Measurements from ENCODE around the gene PPRC1.
A peak's percentile ranks its signal among the peaks of the same experiment; 100 is the strongest.

PPRC1 gene

DNA sequence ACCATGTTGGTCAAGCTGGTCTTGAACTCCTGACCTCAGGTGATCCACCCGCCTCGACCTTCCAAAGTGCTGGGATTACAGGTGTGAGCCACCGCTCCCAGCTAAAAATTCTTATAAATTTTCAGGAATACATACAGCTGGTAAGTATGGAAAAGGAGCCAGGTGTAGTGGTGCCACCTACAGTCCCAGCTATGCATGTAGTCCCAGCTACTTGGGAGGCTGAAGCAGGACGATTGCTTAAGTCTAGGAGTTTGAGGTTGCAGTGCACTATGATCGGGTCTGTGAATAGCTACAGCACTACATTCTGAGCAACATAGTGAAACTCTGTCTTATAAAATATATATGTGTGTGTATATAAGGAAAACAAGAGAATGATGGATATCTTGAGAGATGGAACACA is 31.7 kb upstream of the PPRC1 start:
- peak; percentile 19 for DNase-seq (ENCODE audit: low read depth)

DNA sequence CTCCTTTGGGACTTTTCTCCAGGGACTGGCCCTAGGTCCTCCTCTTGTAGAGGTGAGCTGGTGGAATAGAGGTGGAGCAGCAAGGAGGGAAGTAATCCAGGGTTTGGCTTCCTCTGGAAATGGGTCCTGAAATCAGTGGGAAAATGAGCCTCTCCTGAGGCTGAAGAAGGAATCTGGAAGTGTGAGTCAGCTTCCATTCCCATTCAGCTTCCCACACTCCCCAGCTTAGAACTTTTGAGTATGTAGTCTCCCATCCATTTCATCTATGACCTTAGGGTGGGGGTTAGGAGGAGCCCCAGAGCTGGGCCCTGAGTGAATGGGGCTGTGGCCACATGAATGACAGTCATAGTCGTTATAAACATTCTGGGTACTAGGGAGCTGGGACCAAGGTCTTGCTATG is 30.4 kb upstream of the PPRC1 start:
- no peak overlapping the region for H3K4me3 ChIP-seq (ENCODE audit: low read depth, low read length)
- DNase-seq (ENCODE audit: low read depth) = no peak
- TF ChIP-seq, protein P1, sequence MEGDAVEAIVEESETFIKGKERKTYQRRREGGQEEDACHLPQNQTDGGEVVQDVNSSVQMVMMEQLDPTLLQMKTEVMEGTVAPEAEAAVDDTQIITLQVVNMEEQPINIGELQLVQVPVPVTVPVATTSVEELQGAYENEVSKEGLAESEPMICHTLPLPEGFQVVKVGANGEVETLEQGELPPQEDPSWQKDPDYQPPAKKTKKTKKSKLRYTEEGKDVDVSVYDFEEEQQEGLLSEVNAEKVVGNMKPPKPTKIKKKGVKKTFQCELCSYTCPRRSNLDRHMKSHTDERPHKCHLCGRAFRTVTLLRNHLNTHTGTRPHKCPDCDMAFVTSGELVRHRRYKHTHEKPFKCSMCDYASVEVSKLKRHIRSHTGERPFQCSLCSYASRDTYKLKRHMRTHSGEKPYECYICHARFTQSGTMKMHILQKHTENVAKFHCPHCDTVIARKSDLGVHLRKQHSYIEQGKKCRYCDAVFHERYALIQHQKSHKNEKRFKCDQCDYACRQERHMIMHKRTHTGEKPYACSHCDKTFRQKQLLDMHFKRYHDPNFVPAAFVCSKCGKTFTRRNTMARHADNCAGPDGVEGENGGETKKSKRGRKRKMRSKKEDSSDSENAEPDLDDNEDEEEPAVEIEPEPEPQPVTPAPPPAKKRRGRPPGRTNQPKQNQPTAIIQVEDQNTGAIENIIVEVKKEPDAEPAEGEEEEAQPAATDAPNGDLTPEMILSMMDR (conservative IDR thresholded peaks at IDR 0.05; ENCODE audit: low read depth, low read length) = no peak

More for the DNA sequence above, 31.7 kb upstream of the PPRC1 start:
- TF ChIP-seq, protein P1 (conservative IDR thresholded peaks at IDR 0.05; ENCODE audit: low read depth, low read length) = peak; percentile 23
- H3K4me3 ChIP-seq (ENCODE audit: low read depth, low read length) = no peak overlapping the region

DNA sequence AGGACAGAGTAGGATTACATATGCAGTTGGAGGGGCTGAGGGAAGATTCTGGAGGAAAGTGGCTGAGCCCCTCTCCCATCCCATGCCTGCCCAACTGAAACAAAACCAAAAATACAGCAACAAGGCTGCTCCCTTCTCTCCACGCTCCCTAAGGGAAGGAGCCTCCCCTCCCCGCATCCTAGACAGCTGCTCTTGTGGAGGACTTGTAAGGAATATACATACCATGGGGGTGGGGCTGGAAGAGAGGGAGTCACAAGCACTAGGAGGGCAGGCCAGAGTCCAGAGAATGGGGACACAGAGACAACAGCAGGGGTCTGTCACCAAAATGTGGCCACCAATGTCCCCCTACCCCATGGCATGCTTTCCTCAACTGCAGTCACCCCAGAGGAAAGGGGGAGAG is 25.8 kb upstream of the PPRC1 start:
- H3K4me3 ChIP-seq (ENCODE audit: low read depth, low read length) = no peak overlapping the region
- DNase-seq (ENCODE audit: low read depth) = no peak
- TF ChIP-seq, protein P1 (conservative IDR thresholded peaks at IDR 0.05; ENCODE audit: low read depth, low read length) = no peak

DNA sequence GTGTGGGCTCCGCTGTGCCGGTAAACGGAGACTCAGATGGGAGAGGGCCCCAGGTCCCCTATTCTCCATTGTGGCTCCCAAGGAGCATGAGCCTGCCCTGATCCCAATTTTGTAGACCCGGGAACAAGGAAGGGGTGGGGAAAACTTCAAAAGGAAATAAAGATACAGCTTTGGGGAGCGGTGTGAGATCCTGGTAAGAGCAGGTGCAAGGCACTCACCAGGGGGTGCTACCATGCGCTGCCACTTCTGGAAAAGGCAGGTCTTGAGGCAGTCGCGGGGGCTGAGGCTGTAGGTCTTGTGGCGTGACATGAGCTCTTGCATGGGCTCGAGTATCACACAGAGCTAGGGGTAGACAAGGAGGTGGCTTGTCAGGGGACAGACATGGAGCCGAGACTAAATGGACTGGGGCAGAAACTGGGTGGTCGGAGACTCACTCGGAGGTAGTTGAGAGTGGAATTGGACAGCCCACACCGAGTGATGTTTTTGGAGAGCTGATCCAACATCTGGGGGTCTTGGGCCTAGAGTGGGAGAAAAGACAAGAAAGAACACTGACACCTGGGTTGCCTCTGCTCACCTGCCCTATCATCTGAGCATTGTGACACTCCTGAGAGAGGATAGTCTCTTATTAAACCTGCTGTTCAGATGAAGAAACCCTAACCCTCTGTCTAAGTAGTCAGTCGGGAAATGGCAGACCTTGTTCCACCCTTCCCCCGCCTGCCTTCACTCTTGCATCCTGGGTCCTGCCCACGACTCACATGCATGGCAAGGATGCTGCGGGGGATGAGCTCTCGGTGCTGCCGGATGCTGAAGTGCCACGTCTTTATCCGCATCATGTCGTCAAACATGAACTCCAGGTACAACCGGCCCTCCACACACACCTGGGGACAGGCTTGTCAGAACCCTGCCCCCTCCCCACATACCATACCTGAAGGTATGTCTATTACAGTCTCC is 23.4 kb upstream of the PPRC1 start:
- TF ChIP-seq, protein P1 (conservative IDR thresholded peaks at IDR 0.05; ENCODE audit: low read depth, low read length) = no peak
- no peak for DNase-seq (ENCODE audit: low read depth)
- H3K4me3 ChIP-seq (ENCODE audit: low read depth, low read length) = no peak overlapping the region

DNA sequence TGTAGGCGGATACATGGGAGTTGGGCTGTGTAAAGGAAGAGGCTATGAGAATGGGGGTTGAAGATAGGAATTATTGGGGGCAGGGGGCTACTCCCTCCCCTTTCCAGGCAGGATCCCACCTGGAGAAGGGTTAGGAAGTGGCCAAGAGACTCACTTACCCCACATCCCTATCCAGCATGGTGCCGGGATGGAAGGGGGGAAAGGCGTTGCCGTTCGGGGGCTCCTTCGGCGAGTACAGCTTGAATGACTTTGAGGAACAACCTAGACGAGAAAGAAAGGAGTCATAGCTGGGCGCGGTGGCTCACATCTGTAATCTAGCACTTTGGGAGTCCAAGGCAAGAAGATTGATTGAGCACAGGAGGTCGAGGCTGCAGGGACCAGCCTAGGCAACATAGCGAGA is 21.6 kb upstream of the PPRC1 start:
- TF ChIP-seq, protein P1 (conservative IDR thresholded peaks at IDR 0.05; ENCODE audit: low read depth, low read length) = no peak
- no peak overlapping the region for H3K4me3 ChIP-seq (ENCODE audit: low read depth, low read length)
- DNase-seq (ENCODE audit: low read depth) = no peak

DNA sequence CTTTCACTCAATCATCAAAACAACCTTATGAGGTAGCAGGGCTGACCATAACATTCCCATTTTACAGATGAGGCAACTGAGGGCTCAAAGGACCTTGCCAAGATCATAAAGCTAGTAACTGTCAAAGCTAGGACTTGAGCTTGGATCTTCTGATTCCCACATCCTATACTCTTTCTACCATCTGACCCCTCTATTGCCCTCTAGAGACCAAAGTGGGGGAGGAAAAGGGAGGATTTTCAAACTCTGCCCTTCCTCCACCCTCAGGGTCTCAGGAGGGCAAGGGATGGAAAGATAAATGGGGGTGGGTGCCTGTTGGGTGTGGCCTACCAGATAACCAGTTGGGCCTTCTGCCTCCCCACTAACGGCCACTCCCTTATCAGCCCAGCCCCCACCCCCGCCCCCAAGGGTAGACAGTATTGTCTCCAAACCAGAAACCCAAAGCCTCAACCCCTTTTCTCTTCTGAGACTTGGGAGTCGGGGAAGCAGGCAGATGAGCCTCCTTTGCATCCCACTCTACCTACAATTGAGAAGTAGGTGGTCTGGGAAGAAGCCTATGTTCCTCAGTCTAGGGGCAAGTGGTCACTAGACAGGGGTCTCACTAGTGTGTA is 20.5 kb upstream of the PPRC1 start:
- TF ChIP-seq, protein P1 (conservative IDR thresholded peaks at IDR 0.05; ENCODE audit: low read depth, low read length) = peak; percentile 12
- no peak overlapping the region for H3K4me3 ChIP-seq (ENCODE audit: low read depth, low read length)
- DNase-seq (ENCODE audit: low read depth) = no peak

Data from choroid plexus epithelial cell (primary cell).